GM21447 (cell line): Measurements from ENCODE around the gene SAPCD2.
"Not testable (repeated sequence)": the region's sequence is repeated elsewhere in the genome, so short reads cannot be mapped to it uniquely, and the experiment has no call there.

ENCODE experiments used
- ATAC-seq: cut with Tn5 transposase; IDR thresholded peaks from one replicate; pipeline ENCODE4 v1.9.1; 2021; ENCODE audit not compliant: unreplicated experiment

Gene SAPCD2

DNA sequence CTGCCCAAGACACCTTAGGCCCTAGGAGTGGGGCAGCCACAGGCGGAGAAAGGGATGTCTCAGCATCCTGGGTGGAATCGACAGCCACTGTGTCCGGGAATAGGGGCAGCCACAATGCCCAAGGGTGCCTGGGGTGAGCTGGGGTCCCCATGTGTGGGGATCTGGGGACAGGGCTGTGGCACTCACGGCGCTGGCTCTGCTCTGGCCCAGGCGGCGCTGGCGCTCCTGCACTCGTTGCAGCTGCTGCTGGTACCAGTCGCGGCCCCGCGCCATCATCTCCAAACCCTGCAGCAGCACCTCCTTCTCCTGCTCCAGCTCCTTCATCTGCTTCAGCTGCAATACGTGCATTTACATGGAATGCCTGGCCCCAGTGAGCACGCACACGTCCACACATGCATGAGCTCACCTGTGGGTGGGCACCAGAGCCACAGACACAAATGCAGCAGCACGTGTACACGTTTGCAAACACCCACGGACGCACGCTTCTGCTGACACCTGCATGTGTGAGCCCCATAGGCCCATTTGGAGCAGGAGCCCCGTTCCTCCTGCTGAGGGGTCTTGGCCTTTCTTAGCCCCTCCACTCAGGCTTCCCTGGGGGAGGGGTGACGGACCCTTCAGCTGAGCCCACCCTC is 4.9 kb downstream of the SAPCD2 start:
- no peak for ATAC-seq

DNA sequence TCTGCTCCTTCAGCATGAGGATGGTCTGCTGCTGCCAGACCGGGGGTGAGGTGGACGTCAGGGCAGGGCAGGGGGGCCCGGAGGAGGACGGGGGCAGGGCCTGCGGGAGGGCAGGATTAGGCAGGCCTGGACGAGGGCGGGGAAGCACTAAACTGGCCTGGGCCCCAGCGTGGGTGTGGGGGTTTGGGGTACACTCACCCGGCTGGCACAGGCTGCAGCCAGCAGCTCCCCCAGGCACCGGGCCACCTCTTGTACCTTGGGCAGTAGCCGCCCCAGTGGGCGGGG is 5.5 kb downstream of the SAPCD2 start:
- ATAC-seq = no peak

DNA sequence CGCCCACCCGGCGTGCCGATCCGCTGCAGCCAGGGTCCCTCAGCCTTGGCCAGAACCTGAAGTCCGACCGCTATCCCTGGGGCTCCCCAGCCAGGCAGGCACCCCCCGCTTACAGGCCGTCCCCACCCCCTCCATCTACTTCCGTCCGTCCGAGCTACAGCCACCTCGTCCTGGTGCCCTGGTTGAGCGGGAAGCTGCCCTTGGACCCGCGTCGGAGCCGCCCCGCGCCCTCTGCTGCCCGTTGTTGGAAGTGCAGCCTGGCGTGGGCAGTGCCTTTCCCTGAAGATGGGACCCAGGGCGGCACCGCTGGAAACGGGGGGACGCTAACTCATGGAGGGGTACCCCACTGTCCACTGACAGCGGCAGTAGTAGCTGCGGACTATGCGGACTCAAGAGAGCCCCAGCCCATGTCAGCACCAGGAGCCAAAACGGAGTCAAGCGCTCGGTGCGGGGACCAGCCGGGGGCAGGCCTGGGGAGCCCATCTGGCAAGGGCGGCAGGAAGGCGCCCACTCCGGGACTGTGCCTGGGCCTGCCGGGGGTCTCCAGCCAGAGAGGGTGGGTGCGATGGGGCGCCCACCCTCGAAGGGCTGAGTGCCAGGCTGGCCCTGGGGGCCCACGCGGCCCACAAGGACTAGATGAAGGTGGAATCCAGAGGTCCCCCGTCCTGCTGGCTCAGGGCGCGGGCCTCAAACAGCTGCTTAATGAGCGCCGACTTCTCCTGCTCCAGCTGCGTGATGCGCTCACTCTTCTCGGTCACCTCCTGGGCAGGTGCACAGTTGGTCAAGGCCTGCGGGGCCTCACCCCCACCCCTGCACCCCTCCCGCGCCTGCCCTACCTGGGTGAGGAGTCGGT is 6.1 kb downstream of the SAPCD2 start:
- no peak for ATAC-seq

DNA sequence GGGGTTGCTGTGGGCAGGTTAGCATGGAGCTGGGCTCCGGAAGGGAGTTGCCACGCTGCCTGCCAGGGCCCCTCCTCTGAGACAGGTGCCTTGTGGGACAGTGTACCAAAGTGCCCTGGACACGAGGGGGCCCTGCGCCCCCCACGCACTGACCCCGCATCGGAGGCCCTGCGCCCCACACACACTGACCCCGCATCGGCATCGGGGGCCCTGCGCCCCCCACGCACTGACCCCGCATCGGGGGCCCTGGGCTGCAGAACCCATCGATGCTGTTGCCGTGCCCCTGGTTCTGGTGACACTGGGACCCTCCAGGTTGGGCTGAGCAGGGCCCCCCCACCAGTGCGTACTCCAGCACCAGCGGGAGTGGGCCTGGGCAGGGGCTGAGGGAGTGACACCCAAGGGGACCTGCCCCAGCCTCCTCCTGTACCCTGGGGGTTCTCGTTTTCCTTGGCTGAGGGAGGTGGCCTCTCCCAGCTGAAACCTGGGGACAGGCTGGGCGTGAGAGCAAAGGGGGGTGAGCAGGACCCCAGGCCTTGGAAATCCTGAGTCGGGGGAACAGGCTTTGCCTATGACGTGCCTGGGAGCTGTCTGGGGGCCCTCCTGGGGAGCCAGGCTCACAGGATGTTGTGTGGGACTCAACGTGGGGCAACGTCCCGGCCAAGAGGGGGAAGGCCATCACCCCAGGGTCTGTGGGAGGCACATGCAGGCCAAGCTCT is 6.9 kb downstream of the SAPCD2 start:
- ATAC-seq = no peak

DNA sequence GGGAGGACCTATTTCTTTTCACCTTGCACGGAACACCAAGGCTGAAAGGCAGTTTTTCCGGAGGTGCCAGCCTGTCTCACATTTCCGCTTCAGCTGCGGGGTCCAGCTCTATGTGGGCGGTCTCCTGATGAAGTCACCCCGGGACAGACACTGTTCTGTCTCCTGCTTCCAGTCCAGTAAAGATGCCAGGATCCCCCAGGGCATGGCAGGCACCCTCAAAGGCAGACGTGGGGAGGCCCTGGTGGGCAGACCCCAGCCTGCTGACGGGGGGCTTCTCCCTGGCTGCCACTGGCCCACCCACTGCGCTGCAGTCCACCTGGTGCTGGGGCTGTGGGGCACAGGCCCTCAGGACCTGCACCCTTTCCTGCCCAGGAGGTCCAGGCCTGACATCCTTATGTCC is 7.6 kb downstream of the SAPCD2 start:
- not testable (repeated sequence) for ATAC-seq

DNA sequence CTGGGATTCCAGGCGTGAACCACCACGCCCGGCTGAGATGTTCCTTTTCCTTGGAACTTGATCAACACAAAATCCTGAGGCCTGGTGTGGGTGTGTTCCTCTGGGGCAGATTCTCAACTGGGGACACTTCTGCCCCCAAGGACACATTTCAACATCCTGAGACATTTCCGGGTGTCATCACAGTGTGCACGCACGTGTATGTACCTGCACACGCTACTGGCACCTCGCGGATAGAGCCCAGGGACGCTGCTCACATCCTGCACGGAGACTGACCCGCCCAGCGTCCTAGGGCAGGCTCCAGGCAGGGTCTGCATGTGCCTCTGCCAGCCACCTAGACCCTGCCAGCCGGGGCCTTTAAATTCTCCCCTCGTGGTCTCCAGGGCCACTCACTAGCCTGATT is 8.0 kb downstream of the SAPCD2 start:
- ATAC-seq = no peak

DNA sequence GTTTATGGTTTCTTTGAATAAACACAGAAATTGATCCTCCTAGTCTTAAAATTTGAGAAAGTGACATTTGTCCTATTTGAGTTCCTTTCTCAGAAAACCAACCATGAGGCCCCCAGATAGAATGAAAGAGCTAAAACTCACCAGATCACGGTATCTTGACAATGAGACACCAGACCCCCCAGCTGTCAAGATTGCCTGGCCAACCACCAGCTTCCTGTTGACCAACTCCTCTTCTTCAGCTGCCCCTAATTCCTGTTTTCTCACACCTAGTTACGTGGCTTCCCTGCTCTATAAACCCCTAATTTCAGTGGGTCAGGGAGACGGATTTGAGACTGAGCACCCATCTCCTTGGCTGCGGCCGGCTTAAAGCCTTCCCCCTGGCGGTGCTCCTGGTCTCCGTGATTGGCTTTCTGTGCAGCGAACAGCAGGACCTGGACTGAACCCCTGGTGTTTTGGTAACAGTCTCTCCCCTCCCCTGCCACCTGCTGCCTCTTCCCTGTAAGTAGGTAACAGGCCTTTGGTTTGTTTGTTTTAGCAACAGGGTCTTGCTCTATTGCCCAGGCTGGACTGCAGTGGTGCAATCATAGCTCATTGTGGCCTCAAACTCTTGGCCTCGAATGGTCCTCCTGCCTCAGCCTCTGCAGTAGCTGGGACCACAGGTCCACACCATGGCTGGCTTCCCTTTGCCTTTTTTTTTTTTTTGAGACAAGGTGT is 11.7 kb downstream of the SAPCD2 start:
- no peak for ATAC-seq

DNA sequence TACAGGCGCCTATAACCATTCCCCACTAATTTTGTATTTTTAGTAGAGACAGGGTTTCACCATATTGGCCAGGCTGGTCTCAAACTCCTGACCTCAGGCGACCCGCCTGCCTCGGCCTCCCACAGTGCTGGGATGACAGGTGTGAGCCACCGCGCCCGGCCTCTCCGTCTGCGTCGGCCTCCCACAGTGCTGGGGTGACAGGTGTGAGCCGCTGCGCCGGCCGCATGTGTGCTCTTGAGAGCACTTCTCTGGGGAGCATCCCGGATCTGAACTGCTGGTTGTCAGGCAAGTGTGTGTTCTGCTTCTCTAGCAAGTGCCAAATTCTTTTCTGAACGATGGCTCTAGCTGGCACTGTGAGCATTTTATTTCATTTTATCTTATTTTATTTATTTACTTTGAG is 12.8 kb downstream of the SAPCD2 start:
- no peak for ATAC-seq

DNA sequence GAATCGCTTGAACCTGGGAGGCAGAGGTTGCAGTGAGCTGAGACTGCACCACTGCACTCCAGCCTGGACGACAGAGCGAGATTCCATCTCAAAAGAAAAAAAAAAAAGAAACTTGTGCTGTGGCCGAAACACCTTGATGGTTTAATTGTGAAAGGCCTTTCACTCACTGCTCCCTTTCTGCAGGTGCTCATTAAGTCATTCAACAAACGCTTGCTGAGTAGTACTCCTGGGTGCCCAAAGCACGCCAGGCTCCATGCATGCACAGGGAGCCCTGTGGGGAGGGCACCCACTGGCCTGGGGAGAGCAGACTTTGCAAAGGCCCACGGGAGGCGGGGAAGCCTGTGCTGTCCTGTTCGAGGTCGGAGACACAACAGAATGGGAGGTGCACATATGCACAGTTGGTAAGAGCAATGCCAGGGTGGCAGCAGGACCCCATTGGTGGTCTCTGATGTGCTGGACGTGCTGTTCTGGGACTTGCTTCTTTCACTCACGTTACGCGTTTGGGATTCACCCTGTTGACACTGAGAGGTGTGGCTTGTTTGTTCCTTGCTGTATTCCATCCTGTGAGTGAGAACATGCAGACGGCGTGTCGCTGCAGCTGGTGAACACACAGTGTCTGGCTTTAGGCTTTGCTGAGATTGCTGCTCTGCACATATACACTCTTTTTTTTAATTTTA is 13.5 kb downstream of the SAPCD2 start:
- ATAC-seq = no peak

DNA sequence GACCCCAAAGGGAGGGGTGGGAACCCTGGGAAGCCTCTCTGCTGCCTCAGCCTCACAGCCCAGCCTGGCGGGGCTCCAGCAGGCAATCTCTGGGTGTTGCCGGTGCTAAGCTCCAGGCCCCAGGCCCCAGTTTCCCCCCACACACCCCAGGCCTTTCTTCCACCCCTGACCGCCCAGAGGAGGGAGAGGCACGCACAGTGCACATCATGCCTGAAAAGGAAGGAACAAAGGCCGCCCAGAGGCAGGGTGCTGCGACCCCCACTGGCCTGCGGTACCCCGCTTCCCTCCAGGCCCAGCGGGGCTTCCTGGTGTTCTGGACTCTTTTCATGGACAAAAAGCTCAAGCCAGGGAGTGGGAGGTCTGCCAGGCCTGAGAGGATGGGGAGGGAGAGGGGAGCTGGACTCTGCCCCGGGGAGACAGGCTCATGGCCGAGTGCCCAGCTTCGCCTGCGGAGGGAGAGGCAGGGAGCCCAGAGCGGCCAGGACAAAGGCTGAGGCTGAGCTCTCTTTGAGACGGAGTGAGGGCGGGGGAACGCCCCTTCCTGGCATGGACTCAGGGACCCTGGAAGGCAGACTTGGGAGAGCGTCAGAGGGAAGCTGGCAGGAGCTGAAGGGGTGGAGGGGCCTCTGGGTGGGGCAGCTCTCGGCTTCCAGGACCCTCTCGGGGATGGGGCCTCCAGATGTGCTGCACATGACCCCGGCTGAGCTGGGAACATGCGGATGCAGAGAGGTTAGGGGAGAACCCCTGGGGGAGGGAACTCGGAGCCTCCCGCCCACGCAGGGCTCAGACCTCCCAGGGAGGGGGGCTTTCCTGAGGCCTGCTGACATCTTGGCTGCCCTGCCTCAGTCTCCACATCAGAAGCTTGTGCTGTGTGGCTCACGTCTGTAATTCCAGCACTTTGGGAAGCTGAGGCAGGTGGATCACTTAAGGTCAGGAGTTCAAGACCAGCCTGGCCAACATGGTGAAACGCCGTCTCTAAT is 14.7 kb downstream of the SAPCD2 start:
- no peak for ATAC-seq

DNA sequence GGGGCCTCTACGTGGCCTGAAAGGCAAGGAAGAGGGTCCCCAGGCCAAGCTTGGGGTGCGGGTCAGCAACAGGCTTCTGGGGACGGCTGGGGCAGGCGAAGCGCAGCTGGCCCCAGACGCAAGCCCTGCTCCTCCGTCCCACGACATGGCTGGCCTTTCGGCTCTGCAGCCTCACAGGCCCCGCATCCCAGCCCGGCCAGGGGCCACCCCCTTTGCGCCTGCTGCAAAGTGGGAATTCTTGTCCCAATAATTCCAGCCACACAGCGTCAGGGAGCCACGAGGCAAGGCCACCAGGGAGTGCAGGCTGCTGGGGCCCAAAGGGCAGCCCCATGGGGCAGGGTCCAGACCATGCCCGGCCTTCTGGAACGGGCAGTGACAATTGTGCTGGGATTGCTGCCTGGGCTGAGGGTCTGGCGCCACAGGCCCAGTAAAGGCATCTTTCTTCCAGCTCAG is 15.4 kb downstream of the SAPCD2 start:
- ATAC-seq = no peak

DNA sequence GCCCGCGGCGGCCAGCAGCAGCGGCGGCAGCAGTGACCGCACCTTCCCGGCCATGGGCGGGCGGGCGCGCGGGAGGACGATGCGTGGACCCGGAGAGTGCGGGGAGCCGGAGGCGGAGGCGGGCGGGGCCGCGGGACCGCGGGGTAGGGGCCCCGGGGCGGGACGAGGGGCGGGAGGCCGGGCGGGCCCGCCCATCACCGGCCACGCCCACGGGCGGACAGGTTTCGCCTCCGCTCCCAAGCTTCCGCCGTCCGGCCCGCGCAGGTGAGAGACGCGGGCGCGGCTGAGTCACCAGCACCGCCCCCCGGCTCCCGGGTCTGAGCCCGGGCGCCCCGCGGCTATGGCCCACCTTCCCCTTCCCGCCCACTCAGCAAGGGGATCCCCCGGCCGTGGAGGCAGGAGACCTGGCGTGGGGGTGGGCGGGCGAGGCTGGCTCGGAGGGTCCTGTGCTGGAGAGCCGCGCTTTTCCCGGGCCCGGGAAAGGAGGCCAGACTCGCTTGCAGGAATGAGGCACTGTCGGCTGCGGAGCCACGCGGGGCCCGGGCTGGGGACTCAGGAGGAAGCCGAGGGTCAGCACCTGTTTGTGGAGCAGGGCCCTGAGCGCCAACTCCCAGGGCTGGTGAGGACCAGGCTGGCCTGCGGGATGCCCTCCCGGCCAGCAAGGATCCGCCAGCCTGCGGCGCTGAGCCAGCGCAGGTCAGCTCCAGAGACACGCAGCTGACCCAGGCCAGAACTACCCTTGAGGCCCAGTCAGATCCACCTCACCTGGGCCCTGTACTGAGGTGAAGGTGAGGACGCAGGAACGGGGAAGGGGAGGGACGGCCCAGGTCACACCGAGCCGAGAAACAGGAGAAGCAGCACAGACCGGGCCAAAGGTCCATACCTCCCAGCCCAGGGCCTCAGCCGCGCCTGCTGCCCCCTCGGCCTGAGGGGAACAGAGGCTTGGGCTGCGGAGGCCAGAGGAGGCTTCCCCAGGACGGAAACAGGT is 16.1 kb downstream of the SAPCD2 start, which contains the start of gene ENTPD2:
Gene ENTPD2, minus strand, starts transcription at position 118 of the 988 bp plus-strand sequence. Its CDS starts 64 bp downstream, at position 54.
- no peak for ATAC-seq

DNA sequence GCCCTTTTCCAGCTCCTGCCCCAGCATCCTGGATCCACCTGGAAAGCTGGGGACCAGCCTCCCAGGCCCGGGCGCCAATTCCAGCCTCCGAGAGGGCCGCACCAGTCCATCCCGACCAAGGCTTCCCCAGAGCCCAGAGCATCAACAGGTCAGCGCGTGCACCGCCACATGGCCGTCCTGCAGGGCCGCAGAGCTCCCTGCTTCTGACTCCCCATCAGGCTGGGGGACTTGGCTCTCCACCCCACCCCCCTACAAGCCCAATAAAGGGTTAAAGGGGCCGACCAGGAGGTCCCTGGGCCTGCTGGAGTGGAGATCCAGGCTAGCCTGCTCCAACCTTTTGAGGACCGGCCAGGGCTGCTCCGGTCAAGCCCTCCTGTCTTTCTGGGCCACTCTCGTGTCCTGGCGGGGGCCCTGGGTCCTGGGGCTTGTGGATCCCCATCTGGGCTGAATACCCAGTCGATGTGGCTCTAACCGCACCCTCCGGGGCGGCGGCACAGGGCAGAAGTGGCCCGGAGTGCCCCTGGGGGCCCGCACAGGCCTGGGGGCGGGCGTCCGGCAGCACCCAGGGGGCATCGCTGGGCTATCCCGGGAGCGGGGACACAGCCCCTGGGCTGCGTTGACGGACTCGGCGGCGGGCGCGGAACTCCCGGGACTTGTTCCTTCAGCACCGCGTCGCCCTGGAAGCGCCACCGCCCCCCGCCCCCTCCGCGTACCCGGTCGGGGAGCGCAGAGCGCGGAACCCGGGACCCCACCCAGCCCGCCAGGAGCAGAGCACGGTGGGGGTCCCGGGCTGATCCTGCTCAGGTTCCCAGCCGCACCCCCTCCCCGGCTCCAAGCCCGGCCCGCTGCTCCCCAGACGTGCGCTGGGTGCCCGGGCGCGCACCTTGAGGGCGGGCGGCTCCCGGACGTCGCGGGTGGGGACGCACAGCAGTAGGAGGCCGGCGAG is 17.1 kb downstream of the SAPCD2 start:
- ATAC-seq = no peak

DNA sequence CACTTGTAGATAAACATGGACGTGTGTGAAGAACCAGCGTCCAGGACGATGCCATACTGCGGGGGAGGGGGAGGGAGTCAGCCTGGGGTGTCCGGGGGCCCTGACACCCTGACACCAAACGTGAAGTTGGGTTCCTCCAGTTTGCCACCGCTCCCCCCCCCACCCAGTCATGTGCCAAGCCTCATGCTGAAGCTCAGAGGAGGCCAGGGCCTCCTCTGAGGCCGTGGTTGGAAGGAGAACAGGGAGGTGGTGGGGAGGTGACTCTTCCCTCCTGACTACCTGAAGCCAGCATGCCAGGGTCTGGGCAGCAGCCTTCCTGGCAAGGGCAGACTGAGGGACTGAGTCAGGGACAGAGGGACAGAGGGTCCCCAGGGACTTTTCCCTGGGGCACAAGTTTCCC is 18.1 kb downstream of the SAPCD2 start:
- no peak for ATAC-seq

DNA sequence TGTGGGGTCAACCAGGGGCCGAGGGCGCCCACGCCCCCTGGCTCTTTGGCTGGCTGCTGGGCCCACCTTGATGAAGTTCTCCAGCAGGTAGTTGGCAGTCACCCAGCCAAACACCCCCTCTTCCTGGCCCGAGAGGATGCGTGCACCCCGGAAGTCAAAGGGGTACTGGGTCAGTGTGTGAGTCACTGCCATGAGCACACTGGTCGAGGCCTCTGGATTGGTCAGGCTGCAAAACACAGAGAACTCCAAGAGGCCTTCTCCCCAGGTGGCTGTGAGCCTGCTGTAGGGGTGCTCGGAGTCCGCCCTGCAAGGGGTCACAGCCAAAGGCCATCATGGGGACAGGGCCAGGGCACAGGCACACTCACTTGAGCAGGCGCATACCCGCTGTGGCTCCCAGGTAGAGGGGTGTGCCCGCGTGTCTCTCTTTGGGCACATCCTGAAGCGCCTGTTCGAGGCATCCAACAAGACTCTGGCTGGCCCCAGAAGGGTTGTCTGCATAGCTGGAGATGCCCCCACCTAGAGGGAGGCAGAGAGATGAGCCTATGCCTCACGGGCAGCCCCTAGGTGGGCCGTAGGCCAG is 19.1 kb downstream of the SAPCD2 start:
- no peak for ATAC-seq

DNA sequence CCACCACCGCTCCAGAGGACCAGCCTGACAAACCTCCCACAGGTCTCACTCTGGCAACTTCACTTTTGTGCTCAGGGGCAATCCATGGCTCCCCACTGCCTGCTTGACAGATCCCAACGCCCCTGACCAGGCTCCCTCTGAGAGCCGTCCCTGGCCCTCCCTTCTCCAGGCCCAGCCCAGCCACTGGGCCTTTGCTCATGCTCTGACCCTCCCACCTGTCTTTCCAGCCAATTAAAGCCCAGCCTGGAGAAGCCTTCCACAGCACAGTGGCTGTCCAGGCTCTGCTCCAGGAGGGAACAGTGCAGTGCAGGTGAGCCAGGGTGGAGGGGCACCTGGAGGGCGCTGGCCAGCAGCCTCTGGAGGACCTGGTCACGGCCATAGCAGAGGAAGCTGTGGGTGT is 19.8 kb downstream of the SAPCD2 start:
- no peak for ATAC-seq
